Colon (tissue), 2 donors: ENCODE results near the gene DDB1.

ENCODE experiments used
- FAIRE-seq: peaks from 2 replicates; lab custom pipeline; 2012; peaks lifted over from hg19 to GRCh38; lab: Jason Lieb, UNC
- donor health status: control.
- donor health status: control.

The DDB1 gene

DNA sequence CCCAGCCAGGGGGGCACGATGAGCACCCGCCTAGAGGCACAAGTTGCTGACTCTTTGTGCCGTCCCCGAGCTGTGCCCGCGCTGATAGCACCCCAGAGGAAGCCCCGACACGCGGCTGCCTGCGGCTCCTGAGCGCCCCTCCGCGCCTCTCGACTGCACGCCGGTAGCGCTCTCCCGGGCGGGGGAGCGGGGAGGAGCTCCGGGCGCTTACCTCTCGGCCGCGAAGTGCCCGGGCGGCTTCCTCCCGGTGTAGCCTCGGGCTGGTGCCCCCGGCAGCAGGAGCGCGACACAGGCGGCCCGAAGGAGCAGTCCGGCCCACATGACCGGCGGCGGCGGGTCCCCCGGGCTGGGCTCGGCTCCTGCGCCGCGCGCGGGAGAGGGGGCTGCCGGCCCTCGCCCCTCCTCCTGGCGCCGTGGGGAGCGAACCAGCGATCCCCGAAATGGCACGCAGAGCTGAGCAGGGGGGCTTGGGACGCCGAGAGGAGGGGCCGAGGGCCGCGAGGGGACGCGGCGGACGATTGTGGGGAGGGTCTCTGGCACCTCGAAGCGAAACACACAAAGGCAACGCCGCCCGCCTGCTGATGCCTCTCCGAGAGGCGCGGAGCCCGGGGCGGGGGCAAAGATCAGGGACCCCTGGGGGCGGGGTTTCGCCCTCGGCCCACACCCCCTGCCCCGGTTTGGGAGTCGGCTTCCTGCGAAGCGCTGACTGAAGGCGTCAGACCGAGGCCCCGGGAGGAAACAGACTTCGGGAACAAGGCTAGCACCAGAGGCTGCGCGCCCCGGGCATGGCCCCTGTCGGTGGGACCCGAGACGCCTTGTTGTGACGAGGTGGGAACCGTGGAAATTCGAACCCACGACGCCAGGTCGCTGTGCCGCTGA is 37.9 kb downstream of the DDB1 start, which contains the start of gene VWCE:
Gene VWCE (minus strand): TSS at position 600 of the 879 bp plus-strand sequence. CDS start 279 bp downstream, at position 321.
- FAIRE-seq: no peak

DNA sequence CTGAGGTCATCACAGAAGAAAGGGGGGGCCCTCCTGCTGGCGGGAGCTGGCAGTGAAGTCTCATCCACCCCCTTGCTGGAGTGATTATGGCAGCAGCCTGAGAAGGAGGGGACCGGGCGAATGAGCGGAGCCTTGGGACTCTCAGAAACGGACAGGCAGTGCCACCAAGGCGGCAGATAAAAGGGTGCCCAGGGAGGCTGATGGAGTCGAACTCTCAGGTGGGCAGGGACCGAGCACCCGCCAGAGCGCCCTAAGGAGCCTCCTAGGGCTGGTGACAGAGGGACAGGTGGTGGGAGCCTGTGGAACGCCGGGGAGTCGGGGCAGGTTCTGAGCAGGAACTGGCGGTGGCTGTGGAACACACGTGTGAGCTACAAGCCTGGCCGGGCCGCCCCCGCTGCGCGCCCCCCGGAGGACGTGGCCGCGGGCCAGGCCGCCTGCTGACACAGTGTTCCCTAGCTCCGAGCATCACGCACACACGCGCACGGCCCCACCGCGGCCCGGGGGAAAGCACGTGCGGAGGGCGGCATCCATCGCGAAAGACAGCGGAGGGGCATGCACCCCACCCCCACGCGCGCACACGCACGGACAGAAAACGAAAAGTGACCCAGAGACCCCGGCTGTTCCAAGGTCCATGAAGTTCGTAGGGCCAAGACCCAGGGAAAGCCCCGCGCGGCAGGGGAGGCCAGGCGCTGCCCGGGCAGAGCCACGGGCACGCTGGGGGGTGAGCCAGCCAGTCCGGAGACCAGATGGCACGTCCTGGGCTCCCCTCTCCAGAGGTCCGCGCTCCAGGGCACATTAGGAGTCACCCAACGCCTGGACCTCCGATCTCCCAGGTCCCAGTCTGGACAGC is 38.8 kb downstream of the DDB1 start:
- no peak for FAIRE-seq

DNA sequence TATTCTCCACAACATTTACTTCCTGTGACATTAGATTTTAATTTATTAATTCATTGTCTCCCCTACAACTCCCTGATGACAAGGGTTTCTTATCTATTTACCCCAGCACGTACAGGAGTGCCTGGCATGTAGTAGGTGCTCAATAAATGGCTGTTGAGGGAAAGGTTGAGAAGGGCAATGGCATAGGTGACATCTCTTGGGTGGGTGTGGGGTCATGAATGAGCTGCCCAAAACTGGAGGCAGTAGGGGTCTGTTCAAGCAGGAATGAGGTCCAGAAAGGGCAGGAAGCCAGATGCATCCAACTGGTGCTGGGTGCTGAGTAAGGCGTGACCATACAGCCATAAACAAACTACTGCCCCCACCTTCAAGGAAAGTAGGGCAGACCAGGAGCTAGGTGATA is 40.5 kb downstream of the DDB1 start:
- no peak for FAIRE-seq

DNA sequence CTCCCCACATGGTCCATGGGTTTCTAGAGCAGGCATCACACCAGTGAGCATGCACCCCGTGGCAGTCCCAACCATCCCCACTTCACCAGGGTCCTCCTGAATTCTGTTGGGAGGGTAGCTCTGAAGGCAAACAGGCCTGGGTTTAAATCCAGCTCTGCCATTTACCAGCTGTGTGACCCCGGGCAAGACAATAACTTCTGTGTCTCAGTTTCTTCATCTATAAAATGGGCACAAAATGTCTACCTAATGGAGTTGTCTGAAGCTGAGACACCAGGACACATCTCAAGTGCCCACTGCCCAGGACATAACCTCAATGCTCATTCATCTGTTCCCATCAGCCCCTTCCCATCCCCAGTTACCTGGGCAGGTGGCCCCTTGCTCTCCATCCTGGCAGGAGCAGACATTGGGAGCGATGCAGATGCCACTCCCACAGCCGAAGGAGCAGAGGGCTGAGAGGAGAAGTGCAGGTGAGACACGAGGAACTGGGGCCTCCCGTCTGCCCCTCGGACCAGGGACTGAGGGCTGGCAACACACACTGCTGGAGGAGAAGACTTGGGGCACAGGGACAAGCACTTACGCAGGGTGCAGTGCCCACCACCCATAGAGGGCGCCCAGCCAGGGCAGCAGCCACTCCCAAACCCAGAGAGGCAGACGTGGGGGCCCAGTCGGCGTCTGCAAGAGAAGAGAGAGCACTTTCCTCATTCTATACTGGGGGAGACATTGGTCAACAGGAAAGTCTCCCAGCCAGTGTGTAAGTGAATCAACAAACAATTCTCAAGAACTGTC is 41.8 kb downstream of the DDB1 start:
- FAIRE-seq: no peak

DNA sequence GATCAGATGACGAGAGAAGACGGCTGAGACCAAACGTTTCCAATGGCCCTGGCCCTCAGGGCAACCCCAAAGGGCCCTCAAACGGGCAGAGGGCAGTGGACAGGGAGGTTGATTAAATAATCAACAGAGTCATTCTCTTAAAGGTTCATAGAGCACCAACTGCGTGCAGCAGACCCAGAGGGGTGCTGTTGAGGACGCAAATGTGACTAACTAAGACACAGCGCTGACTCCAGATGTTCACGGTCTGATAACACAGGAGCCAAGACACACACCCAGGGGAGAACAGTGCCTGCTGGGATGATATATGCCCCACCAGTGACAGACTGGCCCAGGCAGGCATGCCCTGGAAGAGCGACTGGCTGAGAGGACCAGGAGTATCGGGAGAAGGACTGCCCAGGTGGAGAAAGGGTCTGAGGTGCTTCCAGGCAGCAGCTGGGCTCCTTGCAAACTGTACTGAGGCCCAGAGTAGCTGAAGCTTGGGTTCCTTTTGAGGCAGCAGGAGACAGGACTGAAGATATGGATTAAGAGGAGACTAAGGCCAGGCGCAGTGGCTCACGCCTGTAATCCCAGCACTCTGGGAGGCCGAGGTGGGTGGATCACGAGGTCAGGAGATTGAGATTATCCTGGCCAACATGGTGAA is 45.4 kb downstream of the DDB1 start:
- no peak for FAIRE-seq

DNA sequence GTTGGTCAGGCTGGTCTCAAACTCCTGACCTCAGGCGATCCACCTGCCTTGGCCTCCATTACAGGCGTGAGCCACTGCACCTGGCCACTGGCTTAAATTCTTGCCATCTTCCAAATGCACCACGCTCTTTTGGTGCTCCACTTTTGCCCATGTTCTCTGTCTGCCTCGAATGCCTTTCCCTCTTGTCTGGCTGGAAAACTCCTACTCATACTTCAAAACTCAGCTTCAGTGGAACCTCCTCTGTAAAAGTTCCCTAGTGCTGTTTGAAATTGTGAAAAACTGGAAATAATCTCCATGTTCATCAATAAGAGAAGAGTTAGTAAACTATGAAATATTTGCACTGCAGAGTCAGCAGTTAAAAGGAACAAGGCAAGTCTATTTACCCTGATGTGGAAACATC is 49.3 kb downstream of the DDB1 start:
- no peak for FAIRE-seq

DNA sequence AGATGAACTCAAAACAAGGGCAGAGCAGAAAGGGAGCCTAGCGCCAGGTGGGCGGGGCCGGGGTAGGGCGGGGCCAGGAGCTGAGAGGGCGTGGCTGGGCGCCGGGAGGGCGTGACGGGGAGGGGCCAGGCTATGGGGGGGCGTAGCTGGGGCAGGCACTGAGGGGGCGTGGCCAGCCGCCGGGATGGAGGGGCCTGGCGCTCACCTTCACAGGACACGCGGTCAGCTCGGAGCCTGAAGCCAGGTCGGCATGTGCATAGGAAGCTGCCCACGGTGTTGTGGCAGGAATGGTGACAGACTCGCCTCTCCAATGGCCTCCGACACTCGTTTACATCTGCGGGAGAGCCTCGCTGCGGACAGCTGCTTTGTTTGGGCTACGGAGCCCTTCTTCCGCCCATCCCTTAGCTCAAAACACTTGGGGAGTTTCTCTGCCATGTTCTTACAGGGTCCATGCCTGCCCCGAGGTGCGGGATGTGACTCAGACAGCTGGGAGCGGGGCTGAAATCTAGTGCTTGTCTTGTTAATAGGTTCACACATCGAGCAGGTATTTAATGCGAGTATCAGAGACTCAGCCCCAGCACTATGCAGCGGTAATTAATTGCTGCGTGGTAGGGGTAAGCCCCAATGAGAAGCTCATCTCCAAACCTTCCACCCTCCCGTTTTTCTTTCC is 51.2 kb downstream of the DDB1 start:
- FAIRE-seq: no peak

DNA sequence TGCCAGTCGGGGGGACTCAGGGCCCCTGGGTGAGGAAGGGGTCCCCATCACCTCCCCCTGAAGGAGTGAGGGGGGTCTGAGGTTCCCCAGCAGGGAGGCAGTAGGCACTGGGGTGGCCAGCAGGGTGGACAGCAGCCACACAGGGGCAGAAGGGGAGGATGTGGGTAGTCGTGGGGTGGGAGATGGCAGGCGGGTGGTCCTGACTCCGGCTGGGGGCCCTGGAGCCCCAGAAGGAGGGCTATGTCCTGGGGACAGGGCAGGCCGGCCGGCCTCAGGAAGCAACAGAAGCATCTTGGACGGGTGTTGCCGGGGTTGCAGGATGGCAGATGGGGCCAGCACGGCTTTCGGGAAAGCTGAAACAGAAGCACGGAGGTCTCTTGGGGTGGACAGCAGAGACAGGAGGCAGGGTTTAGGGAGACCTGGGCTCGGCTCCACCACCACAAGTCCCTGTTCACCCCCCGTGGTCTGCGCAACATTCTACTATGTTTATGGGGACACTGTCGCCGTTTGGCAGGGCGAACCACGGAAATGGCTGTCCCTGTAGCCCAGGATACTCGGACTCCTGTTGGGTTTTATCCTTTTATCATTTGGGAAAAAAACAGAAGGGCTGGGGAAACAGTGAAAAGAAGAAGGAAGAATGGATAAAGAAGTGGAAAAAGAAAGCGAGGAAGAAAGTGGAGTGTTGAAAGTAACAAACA is 51.9 kb downstream of the DDB1 start:
- FAIRE-seq: no peak

DNA sequence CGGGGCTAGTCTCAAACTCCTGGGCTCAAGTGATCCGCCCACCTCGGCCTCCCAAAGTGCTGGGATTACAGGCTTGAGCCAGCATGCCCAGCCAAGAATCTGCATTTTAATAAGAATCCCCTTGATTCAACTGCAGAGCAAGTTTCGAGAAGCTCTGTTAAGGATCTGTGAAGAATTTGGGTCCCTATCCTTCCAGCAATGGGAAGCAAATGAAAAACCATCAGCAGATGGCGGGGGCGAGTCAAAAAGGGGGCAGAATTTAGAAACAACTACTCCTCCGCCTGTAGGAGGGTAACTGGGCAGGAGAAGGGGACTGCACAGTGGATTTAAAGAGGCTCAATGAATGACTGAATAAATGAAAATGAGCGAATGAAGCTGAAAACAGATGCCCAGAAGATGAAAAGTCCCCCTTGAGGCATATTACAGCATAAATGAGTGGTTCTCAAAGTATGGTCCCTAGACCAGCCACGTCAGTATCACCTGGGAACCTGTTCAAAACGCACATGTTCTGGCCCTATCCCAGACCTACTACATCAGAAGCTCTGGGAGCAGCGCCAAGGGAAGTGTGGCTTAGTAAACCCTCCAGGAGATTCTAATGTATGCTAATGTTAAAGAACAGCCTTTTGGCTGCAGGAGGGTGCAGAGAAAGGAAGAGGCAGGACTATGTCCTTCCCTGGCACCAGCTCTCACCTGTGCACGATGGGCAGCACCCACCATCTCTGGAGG is 52.8 kb downstream of the DDB1 start:
- FAIRE-seq: no peak

DNA sequence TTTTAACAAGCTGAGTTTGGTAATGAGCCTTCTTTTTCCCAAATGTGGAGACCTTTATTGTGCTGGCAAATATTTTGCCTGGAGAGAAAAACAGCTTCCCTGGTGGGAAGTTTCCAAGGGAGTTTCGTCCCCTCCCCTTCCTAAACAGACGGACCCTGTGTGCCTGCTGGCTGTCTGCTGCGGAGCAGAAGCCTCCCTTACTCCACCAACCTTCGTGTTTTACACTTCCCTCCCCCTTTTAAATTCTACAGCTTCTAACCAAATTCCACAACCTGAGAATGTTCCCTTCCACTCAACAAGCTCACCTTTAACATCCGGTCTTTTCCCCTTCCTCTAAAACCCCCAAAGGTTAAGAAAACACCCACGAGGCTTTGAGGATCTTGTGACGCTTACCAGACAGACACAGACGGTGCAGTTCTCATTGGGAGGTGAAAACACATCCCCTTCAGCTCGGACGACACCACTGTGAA is 54.9 kb downstream of the DDB1 start:
- no peak for FAIRE-seq

DNA sequence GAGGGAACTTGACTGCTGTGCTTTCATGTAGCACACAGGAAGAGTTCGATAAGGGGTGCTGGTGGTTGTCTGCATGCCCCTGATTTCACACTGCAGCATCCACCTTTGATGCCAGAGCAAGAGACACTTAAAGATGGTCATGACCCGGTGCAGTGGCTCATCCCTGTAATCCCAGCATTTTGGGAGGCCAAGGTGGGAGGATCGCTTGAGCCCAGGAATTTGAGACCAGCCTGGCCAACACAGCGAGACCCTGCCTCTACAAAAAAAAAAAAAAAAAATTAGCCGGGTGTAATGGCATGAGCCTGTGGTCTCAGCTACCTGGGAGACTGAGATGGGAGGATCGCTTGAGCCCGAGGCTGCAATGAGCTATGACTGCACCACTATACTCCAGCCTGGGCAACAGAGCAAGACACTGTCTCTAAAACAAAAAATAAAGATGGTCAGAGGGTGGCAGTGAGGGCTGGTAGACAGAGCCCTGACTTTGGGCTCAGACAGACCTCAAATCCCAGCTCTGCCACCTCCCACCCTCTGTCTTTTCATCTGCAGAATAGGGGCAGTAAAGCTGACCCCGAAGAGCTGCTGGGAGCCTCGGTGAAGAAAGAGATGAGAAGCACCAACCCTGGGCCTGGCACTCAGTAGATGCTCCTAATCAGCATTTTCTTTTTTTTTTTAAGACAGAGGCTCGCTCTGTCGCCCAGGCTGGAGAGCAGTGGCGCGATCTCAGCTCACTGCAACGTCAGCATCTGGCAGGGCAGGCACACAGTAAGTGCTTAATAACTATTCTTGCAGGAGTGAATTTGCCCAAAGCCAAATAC is 55.5 kb downstream of the DDB1 start:
- no peak for FAIRE-seq

DNA sequence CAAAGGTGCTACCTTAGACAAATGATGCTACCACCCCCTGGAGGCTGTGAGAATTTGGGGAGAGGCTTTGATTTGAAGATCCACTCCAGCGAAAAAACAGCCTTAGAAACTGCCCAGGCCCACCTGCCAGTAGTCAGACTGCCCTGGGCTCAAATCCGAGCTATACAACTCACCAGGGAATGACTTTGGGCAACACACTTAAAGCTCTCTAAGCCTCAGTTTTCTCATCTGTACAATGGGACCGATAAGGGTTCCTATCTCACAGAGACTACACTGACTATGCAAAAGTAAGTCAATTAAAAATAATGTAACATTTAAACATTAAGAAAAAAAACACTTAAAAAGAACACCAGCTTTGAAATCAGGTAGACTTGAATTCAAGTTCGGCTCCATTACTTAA is 57.7 kb downstream of the DDB1 start:
- no peak for FAIRE-seq

DNA sequence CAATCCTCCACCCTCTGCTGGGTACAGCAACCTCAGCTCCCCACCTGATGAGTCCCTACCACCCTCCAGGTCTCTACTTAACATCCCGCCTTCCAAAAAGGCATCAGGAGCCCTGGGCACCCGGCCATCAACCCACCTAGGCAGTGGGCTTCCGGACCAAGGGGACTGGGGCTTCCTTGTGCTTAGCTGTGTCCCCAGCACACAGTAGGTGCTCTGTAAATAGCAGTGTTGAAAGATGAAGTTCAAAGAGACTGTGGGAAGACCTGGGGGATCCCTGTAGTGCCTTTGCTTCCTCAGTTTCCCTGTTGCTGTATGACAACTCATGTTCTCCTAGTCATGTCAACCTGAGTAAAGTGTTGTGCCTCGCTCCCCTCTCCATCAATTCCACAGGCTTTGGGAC is 58.8 kb downstream of the DDB1 start:
- FAIRE-seq: no peak

DNA sequence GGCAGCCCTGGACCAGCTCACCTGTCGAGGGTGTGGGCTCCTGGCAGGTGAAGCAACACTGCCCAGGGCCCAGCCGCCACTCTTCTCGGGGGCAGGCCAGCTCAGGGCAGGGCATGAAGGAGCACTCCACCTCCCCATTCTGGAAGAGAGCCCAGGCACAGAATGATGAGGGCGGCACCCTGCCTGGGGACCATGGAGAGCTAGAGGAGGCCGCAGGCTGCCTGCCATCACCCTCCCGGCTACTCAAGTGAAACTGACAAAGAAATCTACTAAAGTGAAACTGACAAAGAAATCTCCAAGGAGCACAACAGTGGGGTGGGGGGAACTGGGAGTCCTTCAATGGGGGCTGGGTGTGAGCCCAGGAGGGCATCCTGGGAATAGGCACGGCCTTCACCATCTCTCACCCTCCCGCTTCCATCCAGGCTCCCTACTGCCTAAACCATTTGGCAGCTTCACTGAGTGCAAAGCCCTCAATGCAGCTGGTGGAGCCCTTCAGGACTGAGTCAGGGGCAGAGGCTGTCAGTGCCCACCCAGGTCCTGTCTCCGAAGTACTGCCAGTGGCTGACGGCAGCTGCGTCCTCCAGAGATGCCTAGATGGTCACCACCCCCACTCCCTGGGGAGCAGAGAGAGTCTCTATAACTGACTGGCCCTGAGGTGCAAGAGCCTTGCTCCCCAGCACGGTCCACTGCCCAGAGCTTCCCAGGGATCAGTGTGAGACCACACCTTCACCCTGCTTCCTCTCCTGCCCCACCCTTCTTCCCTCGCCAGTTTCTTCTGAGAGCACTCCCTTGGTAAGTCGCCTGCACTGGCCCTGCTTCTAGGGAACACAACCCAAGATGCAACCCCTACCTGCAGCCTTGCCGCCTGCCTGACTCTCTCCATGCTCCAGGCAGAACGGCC is 59.5 kb downstream of the DDB1 start:
- no peak for FAIRE-seq

DNA sequence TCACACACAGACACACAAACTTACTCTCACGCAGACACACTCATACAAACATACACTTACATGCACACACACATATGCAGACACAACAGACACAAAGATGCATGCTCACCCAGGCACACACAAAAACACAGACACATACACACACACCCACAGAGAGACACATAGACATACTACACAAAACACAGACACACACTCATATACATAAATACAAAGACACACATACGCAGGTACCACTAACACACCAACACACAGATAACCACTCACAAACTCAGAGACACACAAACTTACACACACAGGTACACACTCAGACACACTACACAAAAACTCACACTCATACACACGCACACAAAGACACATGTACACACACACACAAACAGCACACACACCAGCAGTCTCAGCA is 60.2 kb downstream of the DDB1 start:
- FAIRE-seq: no peak

DNA sequence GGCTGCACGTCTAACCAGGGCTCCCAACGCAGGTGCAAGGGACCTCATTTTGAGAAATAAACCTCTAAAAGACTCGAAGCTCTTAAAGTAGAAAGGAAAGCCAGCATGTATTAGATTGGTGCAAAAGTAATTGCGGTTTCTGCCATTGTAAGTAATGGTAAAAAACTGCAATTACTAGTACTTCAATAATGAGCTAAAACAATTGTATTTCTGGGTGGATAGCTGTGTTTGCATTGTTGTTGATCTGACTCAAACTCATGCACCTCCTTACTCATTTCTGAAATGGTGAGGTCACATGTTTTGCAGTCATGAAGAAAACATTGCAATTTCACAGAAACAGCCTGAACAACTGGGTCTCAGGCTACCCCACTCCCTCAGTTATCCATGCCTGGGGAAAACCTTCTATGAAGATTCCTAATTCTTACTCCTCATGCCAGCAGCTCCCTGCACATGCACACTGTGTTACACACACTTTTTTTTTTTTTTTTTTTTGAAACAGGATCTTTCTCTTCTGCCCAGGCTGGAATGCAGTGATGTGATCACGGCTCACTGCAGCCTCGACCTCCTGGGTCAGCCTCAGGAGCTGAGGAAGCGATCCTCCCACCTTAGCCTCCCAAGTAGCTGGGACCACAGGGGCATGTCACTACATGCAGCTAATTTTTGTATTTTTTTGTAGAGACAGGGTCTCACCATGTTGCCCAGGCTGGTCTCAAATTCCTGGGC is 62.4 kb downstream of the DDB1 start:
- FAIRE-seq: no peak

DNA sequence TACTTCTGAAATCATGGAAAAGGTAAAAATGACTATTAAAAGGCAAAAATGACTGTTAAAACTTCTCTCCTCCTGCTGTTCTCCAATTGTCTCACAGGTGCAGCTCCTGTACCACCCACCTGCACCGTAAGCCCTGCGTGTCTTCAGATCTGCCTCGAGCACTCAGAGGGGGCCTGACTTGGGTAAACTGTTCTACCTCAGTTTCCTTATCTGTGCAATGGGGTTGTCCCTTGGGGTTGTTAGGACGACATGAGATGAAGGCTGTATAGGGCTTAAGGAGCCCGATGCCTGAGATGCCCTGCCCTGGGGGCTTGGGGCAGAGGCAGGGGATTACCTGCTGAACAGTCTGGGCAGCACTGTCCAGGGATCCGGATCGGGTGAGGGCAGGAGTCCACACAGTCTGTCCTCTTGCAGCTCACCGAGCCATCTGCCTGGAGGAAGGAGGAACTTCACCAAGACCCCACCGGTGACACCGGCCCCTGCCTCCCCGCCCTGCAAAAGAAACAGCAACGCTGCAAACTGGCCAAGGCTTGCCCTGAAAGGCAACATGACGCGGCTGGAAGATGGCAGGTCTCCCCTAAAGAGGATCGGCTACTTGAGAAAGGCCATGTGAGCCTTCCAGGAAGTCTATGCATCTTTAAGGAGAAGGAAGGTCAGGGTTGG is 64.2 kb downstream of the DDB1 start:
- FAIRE-seq: no peak
